22Rv1 (cell line): Measurements from ENCODE around the gene TRAF4.

ENCODE experiments used
- ZFX ChIP-seq: fragments of 450-650 bp; IDR thresholded peaks from 2 replicates; pipeline ENCODE4 v1.6.1; 2017; ENCODE audit warnings: antibody characterized with exemption, borderline replicate concordance
- TF ChIP-seq, protein P1 (sequence below): fragments of 450-650 bp; IDR thresholded peaks from 2 replicates; pipeline ENCODE4 v1.5.1; 2017; ENCODE audit warnings: mild to moderate bottlenecking

DNA sequence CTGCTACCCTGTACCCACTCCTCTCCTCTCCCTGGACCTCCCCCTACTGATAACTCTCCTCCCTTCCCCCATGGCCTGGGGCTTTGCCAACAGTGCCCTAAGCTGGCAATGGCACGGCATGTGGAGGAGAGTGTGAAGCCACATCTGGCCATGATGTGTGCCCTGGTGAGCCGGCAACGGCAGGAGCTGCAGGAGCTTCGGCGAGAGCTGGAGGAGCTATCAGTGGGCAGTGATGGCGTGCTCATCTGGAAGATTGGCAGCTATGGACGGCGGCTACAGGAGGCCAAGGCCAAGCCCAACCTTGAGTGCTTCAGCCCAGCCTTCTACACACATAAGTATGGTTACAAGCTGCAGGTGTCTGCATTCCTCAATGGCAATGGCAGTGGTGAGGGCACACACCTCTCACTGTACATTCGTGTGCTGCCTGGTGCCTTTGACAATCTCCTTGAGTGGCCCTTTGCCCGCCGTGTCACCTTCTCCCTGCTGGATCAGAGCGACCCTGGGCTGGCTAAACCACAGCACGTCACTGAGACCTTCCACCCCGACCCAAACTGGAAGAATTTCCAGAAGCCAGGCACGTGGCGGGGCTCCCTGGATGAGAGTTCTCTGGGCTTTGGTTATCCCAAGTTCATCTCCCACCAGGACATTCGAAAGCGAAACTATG, 5.2 kb downstream of the TRAF4 start:
- TF ChIP-seq, protein P1, sequence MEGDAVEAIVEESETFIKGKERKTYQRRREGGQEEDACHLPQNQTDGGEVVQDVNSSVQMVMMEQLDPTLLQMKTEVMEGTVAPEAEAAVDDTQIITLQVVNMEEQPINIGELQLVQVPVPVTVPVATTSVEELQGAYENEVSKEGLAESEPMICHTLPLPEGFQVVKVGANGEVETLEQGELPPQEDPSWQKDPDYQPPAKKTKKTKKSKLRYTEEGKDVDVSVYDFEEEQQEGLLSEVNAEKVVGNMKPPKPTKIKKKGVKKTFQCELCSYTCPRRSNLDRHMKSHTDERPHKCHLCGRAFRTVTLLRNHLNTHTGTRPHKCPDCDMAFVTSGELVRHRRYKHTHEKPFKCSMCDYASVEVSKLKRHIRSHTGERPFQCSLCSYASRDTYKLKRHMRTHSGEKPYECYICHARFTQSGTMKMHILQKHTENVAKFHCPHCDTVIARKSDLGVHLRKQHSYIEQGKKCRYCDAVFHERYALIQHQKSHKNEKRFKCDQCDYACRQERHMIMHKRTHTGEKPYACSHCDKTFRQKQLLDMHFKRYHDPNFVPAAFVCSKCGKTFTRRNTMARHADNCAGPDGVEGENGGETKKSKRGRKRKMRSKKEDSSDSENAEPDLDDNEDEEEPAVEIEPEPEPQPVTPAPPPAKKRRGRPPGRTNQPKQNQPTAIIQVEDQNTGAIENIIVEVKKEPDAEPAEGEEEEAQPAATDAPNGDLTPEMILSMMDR, result no peak
- no peak for TF ChIP-seq ZFX
